Dermis blood vessel endothelial cell (primary cell): ENCODE measurements around the gene TRABD2B. TPM values are rescaled to one million over a fixed set of nuclear protein-coding genes. Genes with fewer than 3 reads are reported as not detected.

Experiments
- DNase-seq: peaks from one replicate; pipeline ENCODE4 v3.0.0; 2010
- total RNA-seq: library from RNA; depleted of rRNA; stranded (reverse); fragments of >200 nt; gene quantifications from 2 replicates; pipeline ENCODE4 v1.2.3, GENCODE V29; 2014

The TRABD2B gene
- total RNA-seq, 1 donor from 2014 or later = not detected

- DNase-seq = no peak
Measured at GRCh38 chr1:47847763-47848162, 149.4 kb downstream of the TRABD2B start.

GRCh38 chr1:47844558-47844955 lies 152.6 kb downstream of the TRABD2B start:
- no peak for DNase-seq

GRCh38 chr1:47843781-47844557 lies 153.2 kb downstream of the TRABD2B start:
- no peak for DNase-seq

- DNase-seq = no peak
Measured at GRCh38 chr1:47843059-47843458, 154.1 kb downstream of the TRABD2B start.

GRCh38 chr1:47842228-47842919 lies 154.8 kb downstream of the TRABD2B start:
- DNase-seq = no peak

GRCh38 chr1:47841356-47841755 lies 155.8 kb downstream of the TRABD2B start:
- no peak for DNase-seq

- DNase-seq = no peak
Measured at GRCh38 chr1:47840393-47841190, 156.6 kb downstream of the TRABD2B start.

- no peak for DNase-seq
Measured at GRCh38 chr1:47839433-47839760, 157.8 kb downstream of the TRABD2B start.

GRCh38 chr1:47838562-47839432 lies 158.4 kb downstream of the TRABD2B start:
- no peak for DNase-seq

- DNase-seq = no peak
Measured at GRCh38 chr1:47837866-47838561, 159.2 kb downstream of the TRABD2B start.

GRCh38 chr1:47837056-47837830 lies 159.9 kb downstream of the TRABD2B start:
- no peak for DNase-seq

GRCh38 chr1:47835409-47835808 lies 161.8 kb downstream of the TRABD2B start:
- DNase-seq = no peak

GRCh38 chr1:47834326-47834725 lies 162.9 kb downstream of the TRABD2B start:
- no peak for DNase-seq

GRCh38 chr1:47830641-47831333 lies 166.4 kb downstream of the TRABD2B start:
- DNase-seq = no peak

- no peak for DNase-seq
Measured at GRCh38 chr1:47830021-47830420, 167.2 kb downstream of the TRABD2B start.

- DNase-seq = no peak
Measured at GRCh38 chr1:47828978-47829377, 168.2 kb downstream of the TRABD2B start.

GRCh38 chr1:47827109-47827508 lies 170.1 kb downstream of the TRABD2B start:
- DNase-seq = no peak

GRCh38 chr1:47824716-47825115 lies 172.5 kb downstream of the TRABD2B start:
- DNase-seq = no peak

GRCh38 chr1:47824297-47824696 lies 172.9 kb downstream of the TRABD2B start:
- no peak for DNase-seq

GRCh38 chr1:47823040-47823808 lies 174.0 kb downstream of the TRABD2B start:
- DNase-seq = no peak
